ENCODE results near the gene SCT.
A peak's percentile ranks its signal among the peaks of the same experiment; 100 is the strongest.

The SCT gene

DNA sequence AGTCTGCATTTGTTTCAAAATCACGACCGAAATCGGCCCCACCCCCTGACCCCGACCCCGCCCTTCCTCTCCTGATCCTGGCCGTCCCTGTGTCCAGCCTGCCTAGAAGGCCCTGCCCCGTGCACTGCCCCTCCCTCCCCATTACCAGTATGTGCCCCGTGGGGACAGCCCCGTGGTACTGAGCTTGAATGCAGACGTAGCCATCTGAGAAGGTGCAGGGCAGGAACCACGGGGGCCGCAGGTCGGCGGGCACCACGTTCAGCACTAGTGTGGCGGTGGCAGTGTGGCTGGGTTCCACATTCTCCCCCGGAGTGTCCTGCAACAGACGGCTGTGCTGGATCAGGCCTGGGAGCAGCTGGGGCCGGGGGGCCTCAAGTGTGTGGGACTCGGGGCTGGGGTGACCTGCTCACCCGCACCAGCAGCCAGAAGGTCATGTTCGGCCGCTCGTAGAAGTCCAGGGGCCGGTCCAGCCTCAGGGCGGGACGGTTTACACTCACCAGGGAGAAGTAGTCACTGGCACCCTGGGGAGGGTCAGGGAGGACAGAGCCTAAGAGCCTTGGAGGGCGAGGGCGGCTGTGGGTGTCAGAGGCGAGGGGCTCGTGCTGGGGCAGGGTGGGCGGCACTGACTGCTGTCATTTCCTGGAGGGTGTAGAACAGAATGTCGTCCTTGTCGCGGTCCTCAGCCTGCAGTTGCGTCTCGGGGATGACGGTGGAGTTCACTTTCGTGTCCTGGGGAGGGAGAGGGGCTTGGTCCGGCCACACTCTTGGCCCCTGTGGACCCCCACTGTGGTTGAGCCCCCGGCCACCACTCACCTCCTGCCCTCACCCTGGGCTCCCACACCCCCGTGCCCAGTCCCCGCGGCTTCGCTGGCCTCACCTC lies 5.8 kb downstream of the SCT start:
- DNase-seq = no peak

DNA sequence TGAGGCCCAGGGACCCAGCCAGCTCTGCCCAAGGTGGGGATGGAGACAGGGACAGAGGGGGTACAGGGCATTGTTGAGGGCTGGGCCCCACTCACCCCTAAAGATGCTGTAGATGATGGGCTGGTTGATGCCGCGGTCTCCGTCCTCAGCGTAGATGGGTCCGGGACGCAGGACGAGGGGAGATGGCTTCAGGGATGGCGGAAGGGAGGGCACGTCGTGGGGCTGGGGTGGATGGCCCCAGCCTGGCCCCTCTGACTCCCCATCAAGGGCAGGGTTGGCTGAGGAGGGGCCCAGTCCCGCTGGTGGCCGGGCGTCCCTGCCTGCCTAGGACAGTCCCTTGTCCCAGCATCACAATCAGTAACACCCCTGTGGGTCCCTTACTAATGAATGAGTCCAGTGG lies 6.8 kb downstream of the SCT start:
- DNase-seq = no peak

DNA sequence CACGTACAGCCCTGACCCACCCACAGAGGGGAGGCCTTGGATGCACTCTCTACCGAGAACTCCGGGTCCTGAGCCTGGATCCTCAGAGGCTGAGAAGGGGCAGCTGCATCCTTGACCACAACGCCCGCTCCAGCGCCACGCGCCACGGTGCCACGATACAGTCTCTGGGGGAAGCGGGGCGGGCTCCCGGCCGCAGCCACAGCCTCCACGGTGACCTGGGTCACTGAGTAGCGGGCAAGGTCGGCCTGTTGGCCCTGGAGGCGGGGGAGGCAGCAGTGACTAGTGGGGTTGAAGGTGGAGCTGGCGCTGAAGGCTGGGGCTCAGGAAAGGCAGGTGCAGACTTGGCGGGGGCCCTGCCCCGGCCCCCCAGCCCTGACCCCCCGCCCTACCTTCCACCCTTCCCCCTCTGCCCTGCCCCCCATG lies 7.3 kb downstream of the SCT start:
- no peak for DNase-seq

DNA sequence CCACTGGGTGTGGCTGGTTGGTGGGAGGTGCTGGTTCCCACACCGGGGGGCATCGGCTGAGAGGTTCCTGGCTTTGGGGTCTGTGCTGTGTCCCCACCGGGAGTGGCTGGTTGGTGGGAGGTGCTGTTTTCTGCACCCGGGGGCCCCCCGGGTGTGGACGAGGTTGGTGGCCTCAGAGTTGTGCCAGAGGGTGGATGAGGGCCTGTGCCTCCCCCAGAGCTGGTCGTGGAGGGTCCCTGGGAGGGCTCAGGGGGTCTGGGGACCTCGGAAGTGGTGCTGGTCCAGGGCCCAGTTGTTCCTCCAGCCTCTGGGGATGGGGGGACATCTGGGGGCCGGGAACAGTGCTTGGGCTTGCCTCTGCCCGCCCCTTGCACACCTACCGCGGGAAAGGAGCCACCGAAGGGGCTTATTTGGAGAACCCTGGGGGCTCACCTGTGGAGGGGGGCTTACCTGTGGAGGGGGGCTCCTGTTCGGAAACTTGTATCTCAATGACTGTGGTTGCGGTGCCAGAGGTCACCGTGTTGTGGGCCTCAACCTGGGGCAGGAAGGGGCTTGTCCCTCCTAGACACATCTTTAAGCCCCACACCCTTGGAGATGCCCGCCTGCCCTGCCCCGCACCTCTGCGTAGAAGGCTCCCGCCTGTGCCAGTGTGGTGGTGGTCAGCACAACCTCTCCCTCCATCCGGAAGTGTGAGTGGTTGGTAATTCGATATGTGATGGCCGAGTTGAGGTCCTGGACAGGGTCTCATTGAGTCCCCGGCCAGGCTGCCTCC lies 7.9 kb downstream of the SCT start:
- DNase-seq = no peak

DNA sequence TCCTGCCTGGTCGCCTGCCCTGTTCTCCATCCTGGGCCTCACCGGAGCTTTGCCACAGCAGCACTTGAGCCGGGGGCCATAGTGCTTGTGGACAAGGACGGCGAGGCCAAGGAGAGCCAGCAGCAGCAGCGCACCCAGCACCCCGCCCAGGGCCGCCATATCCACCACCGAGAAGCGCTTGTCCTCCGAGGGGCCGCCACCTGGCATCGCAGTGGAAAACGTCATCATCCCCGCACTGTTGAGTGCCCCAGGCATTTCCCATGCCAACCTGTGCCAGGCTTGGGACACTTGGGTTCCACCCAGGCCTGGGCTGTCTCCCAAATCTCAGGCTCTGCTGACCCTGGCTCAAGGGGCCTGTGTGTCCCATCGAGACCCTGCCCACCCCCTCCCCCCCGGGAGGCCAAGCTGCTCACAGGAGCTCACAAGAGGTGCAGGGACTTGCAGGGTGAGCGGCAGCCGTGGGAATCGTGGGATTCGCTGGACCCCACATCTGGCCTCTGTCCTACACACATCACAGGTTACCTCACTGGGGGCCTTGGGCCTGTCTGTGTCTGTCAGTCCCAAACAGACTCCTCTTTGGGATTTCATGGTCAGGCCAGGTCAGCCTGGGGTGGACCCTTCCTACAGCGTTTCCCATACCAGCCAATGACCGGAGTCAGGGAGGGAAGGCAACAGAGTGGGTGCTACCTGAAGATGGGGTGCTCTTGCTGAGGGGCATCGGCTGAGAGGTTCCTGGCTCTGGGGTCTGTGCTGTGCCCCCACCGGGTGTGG lies 8.9 kb downstream of the SCT start:
- DNase-seq = no peak

DNA sequence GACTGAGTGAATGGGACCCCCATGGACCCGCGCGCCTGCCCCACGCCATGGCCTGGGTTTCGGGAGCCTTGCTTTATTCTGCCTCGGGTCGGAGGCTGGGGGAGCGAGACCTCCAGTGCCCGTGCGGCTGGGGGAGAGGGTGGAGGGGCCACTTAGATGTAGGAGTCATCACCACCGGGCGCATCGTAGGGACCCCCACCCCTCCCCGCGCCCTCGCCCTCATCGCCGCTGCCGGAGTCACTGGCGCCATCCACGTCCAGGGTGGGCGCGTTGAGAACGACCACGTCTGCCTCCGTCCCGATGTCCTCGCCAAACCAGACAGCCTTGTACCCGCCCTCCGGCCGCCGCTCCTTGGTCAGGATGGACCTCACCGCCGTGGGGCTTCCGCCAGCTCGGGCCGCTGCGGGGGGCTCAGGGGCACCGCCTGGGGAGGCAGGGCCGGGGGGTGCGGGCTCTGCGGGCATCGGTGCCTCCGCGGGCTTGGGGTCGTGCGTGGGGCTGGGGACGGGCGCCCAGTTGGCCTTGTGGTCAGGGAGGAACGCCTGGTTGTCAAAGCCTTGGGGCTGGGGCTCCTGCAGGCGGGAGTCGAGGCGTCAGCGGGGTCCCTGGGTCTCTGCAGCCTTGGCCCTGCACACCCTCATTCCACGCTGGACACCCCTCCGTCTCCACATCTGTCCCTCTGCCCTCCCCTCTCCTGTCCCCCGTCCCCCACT lies 9.6 kb downstream of the SCT start:
- no peak for DNase-seq

DNA sequence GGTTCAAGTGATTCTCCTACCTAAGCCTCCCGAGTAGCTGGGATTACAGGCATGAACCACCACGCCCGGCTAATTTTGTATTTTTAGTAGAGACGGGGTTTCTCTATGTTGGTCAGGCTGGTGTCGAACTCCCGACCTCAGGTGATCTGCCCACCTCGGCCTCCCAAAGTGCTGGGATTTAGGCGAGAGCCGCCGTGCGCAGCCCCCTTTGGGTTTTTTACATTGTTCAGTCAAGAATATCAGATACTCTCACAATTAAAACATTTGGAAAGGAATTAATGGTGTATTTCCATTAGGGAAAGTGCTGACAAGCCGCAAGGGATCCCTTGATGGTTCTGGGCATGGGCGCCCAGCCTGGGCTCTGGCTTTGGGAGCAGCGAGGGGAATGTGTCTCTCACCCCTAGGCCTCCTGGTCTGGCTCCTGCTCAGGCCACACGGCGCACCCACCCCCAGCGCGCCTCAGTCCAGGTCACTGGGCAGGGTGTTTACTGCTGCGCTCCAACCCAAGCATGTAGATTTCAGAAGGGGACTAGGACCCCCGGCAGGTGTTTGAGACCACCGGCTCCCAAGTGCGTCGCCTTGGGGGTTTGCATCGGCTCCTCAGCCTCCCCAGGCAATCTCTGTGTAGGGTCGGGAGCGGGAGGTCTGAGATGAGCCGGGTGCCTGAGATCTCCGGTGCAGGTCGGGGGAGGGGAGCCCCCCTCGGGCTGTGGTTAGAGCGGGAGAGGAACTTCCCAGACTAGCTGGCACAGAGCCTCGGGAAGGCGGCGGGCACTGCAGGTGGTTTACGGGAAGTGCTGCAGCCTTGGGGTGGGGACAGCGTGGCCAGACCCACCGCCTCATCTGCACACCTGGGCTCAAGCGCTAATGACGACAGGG lies 10.4 kb downstream of the SCT start:
- no peak for DNase-seq

DNA sequence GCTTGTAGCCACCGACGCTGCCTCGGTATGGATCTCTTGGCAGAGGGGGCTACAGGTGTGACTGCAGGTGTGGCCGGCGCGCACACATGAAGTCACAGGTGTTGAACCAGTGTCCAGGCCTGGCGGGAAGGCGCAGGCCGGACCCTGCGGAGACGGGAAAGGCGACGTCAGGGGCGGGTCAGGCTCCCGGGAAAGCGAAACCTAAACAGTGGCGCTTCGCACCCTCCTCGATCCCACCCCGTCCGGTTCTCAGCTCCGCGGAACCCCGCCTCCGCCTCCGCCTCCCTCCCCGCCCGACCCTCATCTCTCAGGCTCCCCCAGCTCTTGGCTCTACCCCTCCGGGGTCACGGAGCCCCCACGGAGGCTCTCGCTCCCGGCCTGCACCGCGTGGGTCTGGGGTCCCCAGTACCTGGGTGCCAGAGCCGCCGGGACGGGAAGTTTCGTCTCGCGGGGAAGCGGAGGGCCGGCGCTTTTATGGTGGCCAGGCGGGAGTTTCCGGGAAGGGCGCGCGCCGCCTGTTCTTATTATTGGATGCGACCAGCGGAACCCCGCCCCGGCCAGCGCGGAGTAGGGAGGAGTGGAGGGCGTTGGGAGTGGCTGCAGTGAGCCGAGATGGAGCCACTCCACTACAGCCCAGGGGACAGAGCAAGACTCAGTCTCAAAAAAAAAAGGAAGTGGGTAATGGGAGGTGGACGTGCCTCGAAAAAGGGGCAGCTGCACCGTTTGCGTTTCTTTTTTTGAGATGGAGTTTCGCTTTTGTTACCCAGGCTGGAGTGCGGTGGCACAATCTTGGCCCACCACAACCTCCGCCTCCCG lies 11.3 kb downstream of the SCT start, which contains the start of gene IRF7:
TSS of gene IRF7 (minus strand) at position 447 of the 816 bp plus-strand sequence. CDS start 586 bp downstream, outside the sequence.
- DNase-seq = peak; percentile 92

DNA sequence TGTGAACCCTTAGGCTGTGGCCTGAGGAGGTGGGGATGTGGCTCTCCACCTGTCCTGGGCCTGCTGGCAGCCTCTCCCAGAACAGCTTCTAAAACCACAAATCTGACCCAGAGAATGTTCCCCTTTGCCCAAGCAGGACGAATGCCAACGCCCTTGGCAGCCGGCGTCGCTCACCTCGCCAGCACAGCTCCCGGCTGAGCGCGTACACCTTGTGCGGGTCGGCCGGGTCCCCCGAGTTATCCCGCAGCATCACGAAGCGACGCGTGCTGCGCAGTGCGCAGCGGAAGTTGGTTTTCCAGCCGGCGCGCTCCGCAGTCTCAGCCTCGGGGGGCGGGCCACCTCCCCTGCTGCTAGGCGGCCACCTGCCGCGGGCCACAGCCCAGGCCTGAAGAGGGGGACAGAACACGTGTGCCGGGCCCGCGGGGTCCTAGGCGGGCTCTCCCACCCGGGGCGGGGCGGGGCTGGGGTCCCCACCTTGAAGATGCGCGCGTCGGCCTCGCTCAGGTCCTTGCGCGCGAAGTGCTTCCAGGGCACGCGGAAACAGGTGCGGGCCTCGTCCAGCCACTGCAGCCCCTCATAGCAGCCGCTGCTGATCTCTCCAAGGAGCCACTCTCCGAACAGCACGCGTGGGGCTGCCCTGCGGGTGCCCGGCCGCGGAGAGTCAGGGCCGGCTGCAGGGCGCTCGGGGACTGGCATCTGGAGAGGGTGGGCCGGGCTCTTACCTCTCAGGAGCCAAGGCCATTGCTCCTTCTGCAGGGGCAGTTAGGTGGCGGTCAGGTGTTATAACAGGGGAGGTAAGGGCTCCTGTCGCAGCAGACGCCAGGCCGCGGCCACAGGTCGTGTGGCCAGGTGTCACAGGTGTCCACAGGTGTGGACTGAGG lies 12.1 kb downstream of the SCT start:
- DNase-seq = no peak

DNA sequence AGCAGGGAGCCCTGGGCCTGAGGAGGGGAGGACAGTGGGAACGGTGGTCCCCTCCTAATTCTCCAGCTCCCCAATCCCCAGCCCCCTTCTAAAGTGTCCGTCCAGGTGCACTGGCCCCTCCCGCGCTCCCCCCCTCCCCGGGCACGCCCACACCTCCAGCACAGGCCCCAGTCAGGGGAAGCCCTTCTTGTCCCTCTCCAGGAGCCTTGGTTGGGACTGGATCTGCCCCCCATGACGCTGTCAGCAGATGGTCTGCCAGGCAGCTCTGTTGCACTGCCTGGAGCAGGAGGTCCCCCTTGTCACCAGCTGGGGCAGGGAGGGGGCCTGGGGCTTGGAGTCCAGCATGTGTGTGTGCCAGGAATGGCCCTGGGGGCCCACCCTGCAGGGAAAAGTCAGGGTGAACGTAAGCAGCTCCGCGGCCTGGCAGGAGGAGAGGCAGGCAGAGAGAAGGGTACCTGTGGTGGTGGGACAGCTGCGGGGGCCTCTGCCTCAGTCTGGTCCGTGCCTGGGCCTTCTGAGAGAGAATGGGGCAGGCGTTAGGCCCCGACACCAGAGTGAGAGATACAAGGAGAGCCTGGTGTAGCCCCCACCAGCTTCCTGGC lies 12.9 kb downstream of the SCT start:
- no peak for DNase-seq

DNA sequence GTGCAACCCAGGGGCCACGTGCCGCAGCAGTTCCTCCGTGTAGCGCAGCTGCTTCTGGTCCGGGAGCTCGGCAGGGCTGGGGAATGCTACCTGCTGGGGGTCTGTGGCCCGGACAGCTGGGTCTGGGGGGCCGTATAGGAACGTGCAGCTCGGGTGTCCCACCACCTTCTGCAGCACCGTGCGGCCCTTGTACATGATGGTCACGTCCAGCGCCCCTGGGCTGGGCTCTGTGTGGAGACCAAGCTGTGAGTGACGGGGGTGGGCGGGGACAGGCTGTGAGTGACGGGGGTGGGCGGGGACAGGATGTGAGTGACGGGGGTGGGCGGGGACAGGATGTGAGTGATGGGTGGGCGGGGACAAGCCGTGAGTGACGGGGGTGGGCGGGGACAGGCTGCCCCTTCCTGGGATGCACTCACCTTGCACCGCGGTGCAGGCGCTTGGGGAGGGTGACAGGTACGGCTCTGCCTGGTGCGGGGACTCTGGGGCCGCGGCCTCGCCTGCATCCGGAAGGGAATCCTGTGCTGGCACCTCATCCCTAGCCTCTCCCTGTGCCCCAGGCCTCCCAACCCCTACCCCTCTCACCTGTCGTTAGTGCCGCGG lies 13.5 kb downstream of the SCT start:
- peak; percentile 71 for DNase-seq

DNA sequence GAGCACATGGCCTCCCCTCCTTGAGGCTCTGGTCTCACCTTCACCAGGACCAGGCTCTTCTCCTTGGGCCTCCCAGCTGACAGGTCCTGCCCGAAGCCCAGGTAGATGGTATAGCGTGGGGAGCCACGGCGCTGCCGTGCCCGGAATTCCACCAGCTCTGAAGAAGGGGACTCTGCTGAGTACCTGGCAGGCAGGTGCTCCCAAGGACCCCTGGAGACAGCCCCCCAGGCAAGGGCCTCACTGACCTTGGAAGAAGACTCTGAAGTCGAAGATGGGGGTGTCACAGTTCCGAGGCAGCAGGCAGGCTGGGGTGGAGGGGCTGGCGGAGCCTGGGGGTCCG lies 14.1 kb downstream of the SCT start:
- no peak for DNase-seq

DNA sequence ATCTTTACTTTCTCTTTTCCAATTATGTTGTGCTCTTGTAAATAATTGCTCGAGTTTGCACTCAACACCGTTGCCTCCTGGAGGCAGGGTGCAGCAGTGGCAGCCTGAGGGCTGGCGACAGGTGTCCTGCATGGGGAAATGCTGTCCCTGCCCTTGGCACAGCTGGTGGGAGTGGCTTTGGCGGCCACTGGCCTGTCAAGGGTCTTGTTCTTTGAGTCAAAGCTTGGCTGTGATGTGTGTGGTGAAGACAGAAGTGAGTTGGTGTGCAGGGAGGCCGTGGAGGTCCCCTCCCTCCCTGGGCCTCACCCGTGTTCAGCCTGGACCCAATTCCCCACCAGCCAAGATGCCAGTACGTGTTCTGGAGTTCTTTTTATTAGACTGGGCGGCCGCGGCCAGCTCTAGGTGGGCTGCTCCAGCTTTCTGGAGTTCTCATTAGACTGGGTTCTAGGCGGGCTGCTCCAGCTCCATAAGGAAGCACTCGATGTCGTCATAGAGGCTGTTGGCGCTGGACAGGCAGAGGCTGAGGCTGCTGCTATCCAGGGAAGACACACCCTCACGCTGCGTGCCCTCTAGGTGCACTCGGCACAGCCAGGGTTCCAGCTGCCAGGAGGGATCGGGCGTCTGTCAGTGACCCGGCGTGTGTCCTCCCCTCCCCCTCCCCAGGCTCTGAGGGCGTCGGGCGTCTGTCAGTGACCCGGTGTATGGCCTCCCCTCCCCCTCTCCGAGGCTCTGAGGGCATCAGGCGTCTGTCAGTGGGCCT lies 14.6 kb downstream of the SCT start:
- DNase-seq = no peak

DNA sequence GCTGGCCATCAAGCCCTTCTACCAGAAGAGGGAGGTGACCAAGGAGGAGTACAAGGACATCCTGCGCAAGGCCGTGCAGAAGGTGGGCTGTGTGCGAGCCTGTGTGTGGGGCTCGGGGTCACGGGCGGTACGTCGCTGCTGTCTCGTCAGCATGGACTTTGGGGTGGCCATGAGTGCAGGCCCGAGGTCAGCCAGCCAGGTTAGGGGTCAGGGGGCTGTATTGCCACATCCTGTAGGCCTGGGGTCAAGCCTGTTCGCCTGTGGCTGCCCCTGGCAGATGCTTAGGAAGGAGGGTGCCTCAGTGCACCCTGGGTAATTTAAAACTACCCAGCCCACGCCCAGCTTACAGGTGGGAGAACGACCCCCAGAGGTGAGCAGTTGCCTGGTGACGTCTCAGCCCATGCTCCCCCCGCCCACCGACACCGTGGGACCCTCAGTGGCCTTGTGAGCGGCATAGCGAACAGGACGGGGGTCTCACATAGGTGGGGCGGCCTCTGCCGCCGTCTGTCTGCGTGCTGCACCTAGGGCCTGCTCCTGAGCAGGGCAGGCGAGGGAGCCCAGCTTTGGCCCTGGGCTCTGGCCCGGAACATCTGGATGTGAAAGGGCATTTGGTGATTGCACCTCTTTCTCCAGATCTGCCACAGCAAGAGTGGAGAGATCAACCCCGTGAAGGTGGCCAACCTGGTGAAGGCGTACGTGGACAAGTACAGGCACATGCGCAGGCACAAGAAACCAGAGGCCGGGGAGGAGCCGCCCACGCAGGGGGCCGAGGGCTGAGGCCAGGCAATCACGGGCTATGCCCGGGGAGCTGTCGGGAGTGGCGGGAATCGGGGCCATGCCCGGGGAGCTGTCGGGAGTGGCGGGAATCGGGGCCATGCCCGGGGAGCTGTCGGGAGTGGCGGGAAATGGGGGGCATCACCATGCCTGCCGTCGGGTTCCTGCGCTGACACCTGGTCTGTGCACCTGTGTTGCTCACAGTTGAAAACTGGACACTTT lies 15.7 kb downstream of the SCT start:
- no peak for DNase-seq

DNA sequence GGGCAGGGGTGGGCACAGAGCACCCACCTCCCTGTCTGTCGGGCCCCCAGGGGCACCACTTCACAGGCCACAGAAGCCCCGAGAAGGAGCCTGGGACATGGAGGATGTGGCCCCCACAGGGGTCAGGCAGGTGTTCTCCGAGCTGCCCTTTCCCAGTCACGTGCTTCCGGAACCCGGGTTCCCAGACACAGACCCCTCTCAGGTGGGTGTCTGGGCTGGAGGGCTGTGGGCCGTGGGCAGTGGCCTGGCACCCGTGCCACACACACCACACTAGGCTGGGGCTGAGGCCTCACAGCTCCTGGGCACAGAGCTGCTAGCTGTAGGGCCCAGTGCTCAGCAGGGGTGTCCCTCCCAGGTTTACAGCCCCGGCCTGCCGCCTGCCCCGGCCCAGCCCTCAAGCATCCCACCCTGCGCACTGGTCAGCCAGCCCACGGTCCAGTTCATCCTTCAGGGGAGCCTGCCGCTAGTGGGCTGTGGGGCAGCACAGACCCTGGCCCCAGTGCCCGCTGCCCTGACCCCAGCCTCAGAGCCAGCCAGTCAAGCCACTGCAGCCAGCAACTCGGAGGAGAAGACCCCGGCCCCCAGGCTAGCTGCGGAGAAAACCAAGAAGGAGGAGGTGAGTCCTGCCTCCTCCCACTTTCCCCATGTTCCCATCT lies 16.7 kb downstream of the SCT start:
- no peak for DNase-seq

DNA sequence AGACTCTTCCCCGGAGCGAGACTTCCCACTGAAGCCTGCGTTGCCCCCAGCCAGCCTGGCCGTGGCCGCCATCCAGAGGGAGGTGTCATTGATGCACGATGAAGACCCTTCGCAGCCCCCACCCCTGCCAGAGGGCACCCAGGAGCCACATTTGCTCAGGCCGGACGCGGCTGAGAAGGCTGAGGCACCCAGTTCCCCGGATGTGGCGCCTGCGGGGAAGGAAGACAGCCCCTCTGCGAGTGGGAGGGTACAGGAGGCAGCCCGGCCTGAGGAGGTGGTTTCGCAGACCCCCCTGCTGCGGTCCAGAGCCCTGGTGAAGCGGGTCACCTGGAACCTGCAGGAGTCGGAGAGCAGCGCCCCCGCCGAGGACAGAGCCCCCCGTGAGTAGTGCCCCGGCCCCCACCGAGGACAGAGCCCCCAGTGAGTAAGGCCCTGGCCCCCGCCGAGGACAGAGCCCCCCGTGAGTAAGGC lies 17.6 kb downstream of the SCT start:
- no peak for DNase-seq
